A204.1 (cell line): Measurements from ENCODE around the gene LAG3.

Experiments used
- FAIRE-seq: peaks from 2 replicates; lab custom pipeline; 2012; peaks lifted over from hg19 to GRCh38; lab: Jason Lieb, UNC

The LAG3 gene

GRCh38 chr12:6772726-6773589 is 638 bp downstream of the LAG3 start:
- no peak for FAIRE-seq

GRCh38 chr12:6773590-6774351 is 1.5 kb downstream of the LAG3 start:
- FAIRE-seq, result no peak

- FAIRE-seq, result no peak
Observed at GRCh38 chr12:6774499-6775062, 2.3 kb downstream of the LAG3 start.

- FAIRE-seq, result no peak
Observed at GRCh38 chr12:6775185-6776174, 3.2 kb downstream of the LAG3 start.

- no peak for FAIRE-seq
Observed at GRCh38 chr12:6777386-6777785, 5.1 kb downstream of the LAG3 start.

GRCh38 chr12:6778217-6778573 is 5.9 kb downstream of the LAG3 start:
- no peak for FAIRE-seq

GRCh38 chr12:6778574-6779550 is 6.5 kb downstream of the LAG3 start:
- FAIRE-seq, result peak; percentile 92

- FAIRE-seq, result no peak
Observed at GRCh38 chr12:6779708-6780432, 7.5 kb downstream of the LAG3 start.

- FAIRE-seq, result no peak
Observed at GRCh38 chr12:6780573-6780972, 8.3 kb downstream of the LAG3 start.

GRCh38 chr12:6782119-6782518 is 9.8 kb downstream of the LAG3 start:
- FAIRE-seq, result no peak

GRCh38 chr12:6782850-6783566 is 10.7 kb downstream of the LAG3 start:
- FAIRE-seq, result no peak

- no peak for FAIRE-seq
Observed at GRCh38 chr12:6783828-6784227, 11.5 kb downstream of the LAG3 start.

- FAIRE-seq, result no peak
Observed at GRCh38 chr12:6784296-6784695, 12.0 kb downstream of the LAG3 start.

GRCh38 chr12:6784761-6785160 is 12.4 kb downstream of the LAG3 start:
- FAIRE-seq, result no peak

GRCh38 chr12:6786416-6787094 is 14.2 kb downstream of the LAG3 start:
- FAIRE-seq, result no peak

- no peak for FAIRE-seq
Observed at GRCh38 chr12:6787309-6787708, 15.0 kb downstream of the LAG3 start.

- no peak for FAIRE-seq
Observed at GRCh38 chr12:6788972-6789924, 16.9 kb downstream of the LAG3 start, which contains the start of gene CD4. CD4 (plus strand) TSS chr12:6789528; CDS start chr12:6800139, 10,611 bp downstream.
